ENCODE results near the gene MPP3.

MPP3 gene

GRCh38 chr17:43878260-43879175 lies 45.6 kb upstream of the MPP3 start (continued):
- TF ChIP-seq ZNF280C (tag by site-specific recombination; IDR thresholded peaks at IDR 0.05) (no peak), KLF10 (tag by site-specific recombination; IDR thresholded peaks at IDR 0.05) (no peak), ZNF580 (tag by site-specific recombination; IDR thresholded peaks at IDR 0.05) (no peak), ZNF837 (tag by site-specific recombination; IDR thresholded peaks at IDR 0.05) (no peak), KLF8 (tag by site-specific recombination; IDR thresholded peaks at IDR 0.05) (peak; percentile 38; the same call in 1 of the 2 replicates), ZNF571 (tag by site-specific recombination; IDR thresholded peaks at IDR 0.05) (no peak), ZNF747 (tag by site-specific recombination; IDR thresholded peaks at IDR 0.05) (no peak), ZNF157 (tag by site-specific recombination; IDR thresholded peaks at IDR 0.05) (no peak), ZNF518A (tag by site-specific recombination; conservative IDR thresholded peaks at IDR 0.05; ENCODE audit: low read depth) (no peak), ZNF76 (tag by site-specific recombination; IDR thresholded peaks at IDR 0.05; ENCODE audit: borderline replicate concordance, low read depth) (no peak; the same call in 1 of the 2 replicates), ZFHX2 (tag by site-specific recombination; conservative IDR thresholded peaks at IDR 0.05) (peak; percentile 62), ZNF280D (tag by site-specific recombination; IDR thresholded peaks at IDR 0.05) (no peak), ZNF791 (tag by site-specific recombination; IDR thresholded peaks at IDR 0.05) (no peak), ZBTB7A (tag by site-specific recombination; IDR thresholded peaks at IDR 0.05; ENCODE audit: low read depth) (no peak), ZNF391 (tag by site-specific recombination; IDR thresholded peaks at IDR 0.05; ENCODE audit: borderline replicate concordance, low read depth) (no peak), ZNF639 (tag by site-specific recombination; IDR thresholded peaks at IDR 0.05) (no peak), ZNF148 (tag by site-specific recombination; IDR thresholded peaks at IDR 0.05; ENCODE audit: borderline replicate concordance) (no peak), ZNF335 (tag by site-specific recombination; conservative IDR thresholded peaks at IDR 0.05) (peak; percentile 83), ZNF37A (tag by site-specific recombination; IDR thresholded peaks at IDR 0.05) (no peak), ELK4 (IDR thresholded peaks at IDR 0.05; ENCODE audit: borderline replicate concordance, low read depth, low read length) (no peak), ZNF623 (tag by site-specific recombination; IDR thresholded peaks at IDR 0.05) (no peak), ZNF140 (tag by site-specific recombination; IDR thresholded peaks at IDR 0.05) (no peak), GFI1B (tag by site-specific recombination; IDR thresholded peaks at IDR 0.05) (no peak)
